NCI-H226 (cell line): Measurements from ENCODE around the gene GPR135.

Source experiments
- DNase-seq: peaks from one replicate; pipeline ENCODE4 v3.0.0-alpha.2; 2015

Gene GPR135

GRCh38 chr14:59417311-59417710 lies 47.9 kb downstream of the GPR135 start:
- no peak for DNase-seq

DNA sequence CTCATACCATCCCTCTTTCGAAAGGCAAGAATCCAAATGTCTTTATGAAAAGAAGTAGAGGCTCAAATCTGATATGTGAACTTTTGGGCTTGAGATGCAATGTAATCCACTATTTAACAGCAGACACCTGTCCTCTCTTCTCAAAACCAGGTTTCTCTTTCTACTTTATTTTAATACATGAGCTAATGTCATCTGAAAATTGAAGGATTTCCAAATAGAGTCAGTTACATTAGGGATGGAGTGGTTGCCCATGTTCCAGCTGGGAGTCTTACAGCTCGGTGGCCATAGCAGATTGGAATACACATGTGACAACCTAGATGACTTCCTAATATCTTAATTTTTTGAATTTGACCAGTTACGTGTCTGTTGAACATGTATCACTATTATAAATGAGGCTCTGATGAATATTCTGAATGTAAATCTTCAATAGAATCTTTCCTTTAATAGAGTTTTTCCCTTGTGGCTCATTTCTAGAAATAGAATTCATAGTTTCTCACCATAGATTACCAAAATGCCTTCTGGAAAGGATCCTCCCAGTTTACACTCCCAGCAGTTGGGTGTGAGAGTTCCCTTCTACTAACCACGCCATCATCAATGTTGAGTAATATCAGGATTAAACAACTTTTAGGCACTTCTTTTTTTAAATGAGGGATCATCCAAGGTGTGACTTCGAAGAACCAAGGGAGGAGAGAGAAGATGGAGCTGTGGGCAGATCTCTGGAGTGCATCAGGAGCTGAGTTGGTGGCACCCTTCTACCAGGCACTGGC lies 49.2 kb downstream of the GPR135 start:
- DNase-seq = no peak
